MM.1S (cell line): ENCODE results near the gene GPER1.

Experiments
- CTCF ChIP-seq: fragments of 300-600 bp; sonication (generic); IDR thresholded peaks from 2 replicates; pipeline ENCODE4 v1.5.1; 2016; ENCODE audit warnings: antibody characterized with exemption, low read length, mixed read lengths
- EZH2phosphoT487 ChIP-seq: fragments of 300-600 bp; sonication (generic); IDR thresholded peaks from 2 replicates; pipeline ENCODE4 v1.6.1; 2018; ENCODE audit warnings: antibody characterized with exemption, low read length

GRCh38 chr7:1129431-1129830 is 41.5 kb downstream of the GPER1 start:
- TF ChIP-seq CTCF (no peak), EZH2phosphoT487 (no peak)
